ENCODE measurements around the gene PLA2G2D.

GRCh38 chr1:20074055-20074724, 45.1 kb downstream of the PLA2G2D start:
- no peak for TF ChIP-seq CTCF (IDR thresholded peaks at IDR 0.05)
- TF ChIP-seq POLR2A (IDR thresholded peaks at IDR 0.05) = no peak
